ENCODE measurements around the gene LAMTOR2.

DNA sequence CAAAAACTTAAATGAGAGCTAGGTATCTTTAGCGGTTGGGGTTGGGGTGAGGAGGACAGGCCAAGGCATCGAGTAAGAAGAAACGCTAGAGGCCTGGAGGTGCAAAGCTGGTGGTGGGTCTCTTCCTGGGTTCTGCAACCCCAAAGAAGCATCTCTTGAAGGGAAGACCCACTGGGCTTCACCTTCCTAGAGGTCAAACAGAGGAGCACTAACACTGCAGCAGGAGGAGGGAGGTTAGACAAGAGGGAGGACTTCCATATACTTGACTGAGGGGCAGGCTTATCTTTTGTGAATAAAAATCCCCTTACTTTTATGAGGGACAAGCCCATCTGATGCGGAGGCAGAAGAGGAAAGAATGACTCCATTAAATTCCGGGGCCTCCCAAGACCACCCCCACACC is 25.2 kb downstream of the LAMTOR2 start:
- TF ChIP-seq, protein P1, sequence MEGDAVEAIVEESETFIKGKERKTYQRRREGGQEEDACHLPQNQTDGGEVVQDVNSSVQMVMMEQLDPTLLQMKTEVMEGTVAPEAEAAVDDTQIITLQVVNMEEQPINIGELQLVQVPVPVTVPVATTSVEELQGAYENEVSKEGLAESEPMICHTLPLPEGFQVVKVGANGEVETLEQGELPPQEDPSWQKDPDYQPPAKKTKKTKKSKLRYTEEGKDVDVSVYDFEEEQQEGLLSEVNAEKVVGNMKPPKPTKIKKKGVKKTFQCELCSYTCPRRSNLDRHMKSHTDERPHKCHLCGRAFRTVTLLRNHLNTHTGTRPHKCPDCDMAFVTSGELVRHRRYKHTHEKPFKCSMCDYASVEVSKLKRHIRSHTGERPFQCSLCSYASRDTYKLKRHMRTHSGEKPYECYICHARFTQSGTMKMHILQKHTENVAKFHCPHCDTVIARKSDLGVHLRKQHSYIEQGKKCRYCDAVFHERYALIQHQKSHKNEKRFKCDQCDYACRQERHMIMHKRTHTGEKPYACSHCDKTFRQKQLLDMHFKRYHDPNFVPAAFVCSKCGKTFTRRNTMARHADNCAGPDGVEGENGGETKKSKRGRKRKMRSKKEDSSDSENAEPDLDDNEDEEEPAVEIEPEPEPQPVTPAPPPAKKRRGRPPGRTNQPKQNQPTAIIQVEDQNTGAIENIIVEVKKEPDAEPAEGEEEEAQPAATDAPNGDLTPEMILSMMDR (IDR thresholded peaks at IDR 0.05): no peak
- TF ChIP-seq EP300 (IDR thresholded peaks at IDR 0.05) (no peak), POLR2A (IDR thresholded peaks at IDR 0.05) (no peak)

Data from tibial nerve (tissue), 4 donors.